Stimulated activated CD4-positive, alpha-beta T cell treated with anti-CD3 and anti-CD28 coated beads, Interleukin-2, amount 100 ng/mL, for 4 hours (primary cell): ENCODE results near the gene ELOA2.
"Not testable (repeated sequence)": the region's sequence is repeated elsewhere in the genome, so short reads cannot be mapped to it uniquely, and the experiment has no call there.

ENCODE experiments used
- DNase-seq: peaks from one replicate; pipeline ENCODE4 v3.0.0-alpha.2; 2020; ENCODE audit warnings: low read depth

The ELOA2 gene

GRCh38 chr18:47020757-47021156, 14.7 kb downstream of the ELOA2 start:
- not testable (repeated sequence) for DNase-seq

DNA sequence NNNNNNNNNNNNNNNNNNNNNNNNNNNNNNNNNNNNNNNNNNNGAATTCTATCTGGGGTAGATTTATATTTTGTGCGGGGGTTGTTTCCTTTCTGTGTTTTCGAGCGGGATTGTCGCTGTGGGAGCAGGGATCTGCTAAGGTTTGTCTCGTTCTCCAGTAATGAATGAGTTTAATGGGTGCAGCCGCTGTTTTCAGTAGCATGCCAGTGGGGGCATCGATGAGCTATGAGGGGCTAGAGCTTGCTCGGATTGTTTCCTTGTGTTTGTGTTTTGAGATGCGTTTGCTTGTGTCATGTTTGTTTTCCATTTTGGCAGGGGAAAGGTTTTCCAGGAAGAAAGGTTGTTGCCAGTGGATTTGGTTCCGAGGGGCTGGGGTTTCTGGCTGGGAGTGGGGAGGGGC, 15.6 kb downstream of the ELOA2 start:
- not testable (repeated sequence) for DNase-seq
